Upper lobe of right lung (tissue), 1 donor: Measurements from ENCODE around the gene GEMIN2. TPM values are rescaled to one million over a fixed set of nuclear protein-coding genes. Genes with fewer than 3 reads are reported as not detected.
"Not testable (repeated sequence)": the region's sequence is repeated elsewhere in the genome, so short reads cannot be mapped to it uniquely, and the experiment has no call there.

Experiments used
- ATAC-seq: fragments of 200-7000 bp; cut with Tn5 transposase; one replicate; pipeline ENCODE4 v1.9.1; 2020; ENCODE audit warnings: mild to moderate bottlenecking, moderate library complexity
- DNase-seq: peaks from one replicate; pipeline ENCODE4 v3.0.0-alpha.2; 2020
- H3K27ac ChIP-seq: fragments of 200-600 bp; one replicate; pipeline ENCODE4 v1.8.0; 2022
- H3K27me3 ChIP-seq: fragments of 200-600 bp; one replicate; pipeline ENCODE4 v1.8.0; 2022; ENCODE audit warnings: mild to moderate bottlenecking
- H3K36me3 ChIP-seq: fragments of 200-600 bp; one replicate; pipeline ENCODE4 v1.8.0; 2022
- H3K4me1 ChIP-seq: fragments of 200-600 bp; one replicate; pipeline ENCODE4 v1.8.0; 2022
- H3K4me3 ChIP-seq: fragments of 200-600 bp; one replicate; pipeline ENCODE4 v1.8.0; 2022; ENCODE audit warnings: mild to moderate bottlenecking
- H3K9me3 ChIP-seq: fragments of 200-600 bp; one replicate; pipeline ENCODE4 v1.8.0; 2022
- CTCF ChIP-seq: fragments of 200-600 bp; IDR thresholded peaks from one replicate; pipeline ENCODE4 v1.8.0; 2022; ENCODE audit warnings: antibody characterized with exemption
- intact Hi-C: fragments of 100-400 bp; cut with DNase I; formaldehyde crosslinking; loops from one replicate; pipeline ENCODE4 v1.11.0; 2022
- total RNA-seq: library from RNA; stranded (reverse); fragmentation: NEBNext Ultra II Directional; extraction: Animal tissue kit (Norgen Biotek cat#: 25700); gene quantifications from one replicate; pipeline ENCODE4 v1.2.1, GENCODE V29; 2021
- donor health status: DM: no; HTN: yes; CAD: no; lungs with severe emphysema.

GEMIN2 gene
- total RNA-seq, 1 donor from 2014 or later, result 8.5 TPM

GRCh38 chr14:39099748-39100147, 14.4 kb upstream of the GEMIN2 start:
- Histone ChIP-seq H3K27ac (no peak overlapping the region), H3K4me3 (no peak overlapping the region), H3K4me1 (peaks cover 24% of the 10 kb centered on the region), H3K36me3 (peaks cover 16% of the 10 kb centered on the region), H3K27me3 (no peaks in the 10 kb centered on the region), H3K9me3 (no peaks in the 10 kb centered on the region)
- TF ChIP-seq CTCF, result no peak
- no peak for ATAC-seq
- intact Hi-C loops, result no loop called here
- DNase-seq, result no peak

GRCh38 chr14:39102265-39102968, 11.7 kb upstream of the GEMIN2 start:
- no peaks in the 10 kb centered on the region for H3K36me3 ChIP-seq
- no peaks in the 10 kb centered on the region for H3K27me3 ChIP-seq
- H3K9me3 ChIP-seq, result no peaks in the 10 kb centered on the region
- peak overlapping the region; percentile 94 for H3K4me3 ChIP-seq
- H3K27ac ChIP-seq, result peak overlapping the region; percentile 97
- peaks cover 22% of the 10 kb centered on the region for H3K4me1 ChIP-seq
- ATAC-seq (peak; percentile 53), DNase-seq (no peak)
- intact Hi-C loops, result no loop called here
- TF ChIP-seq CTCF, result no peak

- peak; percentile 99 for ATAC-seq
- peak; percentile 96 for DNase-seq
- peaks cover 25% of the 10 kb centered on the region for H3K4me1 ChIP-seq
- intact Hi-C loops, result no loop called here
- no peaks in the 10 kb centered on the region for H3K9me3 ChIP-seq
- H3K4me3 ChIP-seq, result peak within 1 kb of the TSS; percentile 94
- no peaks in the 10 kb centered on the region for H3K27me3 ChIP-seq
- H3K27ac ChIP-seq, result peak within 1 kb of the TSS; percentile 97
- TF ChIP-seq CTCF, result no peak
- H3K36me3 ChIP-seq, result no peaks in the 10 kb centered on the region
Measured at GRCh38 chr14:39102969-39103957, 10.9 kb upstream of the GEMIN2 start, which contains the start of gene SEC23A. Gene SEC23A, minus strand, starts transcription at chr14:39103235. Its CDS starts 7,117 bp downstream, at chr14:39096118.

DNA sequence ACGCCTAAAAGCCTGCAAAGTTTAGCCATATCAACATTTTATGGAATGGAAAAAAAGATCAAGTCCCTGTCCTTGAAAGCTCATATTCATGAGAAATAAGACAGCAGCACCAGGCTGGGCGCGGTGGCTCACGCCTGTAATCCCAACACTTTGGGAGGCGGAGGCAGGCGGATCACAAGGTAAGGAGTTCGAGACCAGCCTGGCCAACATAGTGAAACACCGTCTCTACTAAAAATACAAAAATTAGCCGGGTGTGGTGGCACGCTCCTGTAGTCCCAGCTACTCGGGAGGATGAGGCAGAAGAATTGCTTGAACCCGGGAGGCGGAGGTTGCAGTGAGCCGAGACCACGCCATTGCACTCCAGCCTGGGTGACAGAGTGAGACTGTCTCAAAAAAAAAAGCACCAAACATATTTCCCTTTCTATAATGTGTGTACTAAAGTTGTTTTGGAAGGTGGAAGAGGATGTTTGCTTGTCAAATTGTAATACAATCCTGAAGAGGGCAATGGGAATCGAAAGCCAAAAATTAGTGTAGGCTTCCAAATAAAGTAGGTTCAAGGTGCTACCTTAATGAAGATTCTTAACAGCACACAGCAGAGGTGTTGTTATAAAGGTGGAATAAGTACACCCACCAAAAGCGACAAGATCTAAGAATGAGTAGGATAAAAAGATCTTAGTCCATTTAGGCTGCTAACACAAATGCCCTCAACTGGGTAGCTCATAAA, 9.9 kb upstream of the GEMIN2 start:
- H3K4me1 ChIP-seq, result peaks cover 25% of the 10 kb centered on the region
- H3K9me3 ChIP-seq, H3K36me3 ChIP-seq, ATAC-seq, intact Hi-C loops, H3K27me3 ChIP-seq, DNase-seq: not testable (repeated sequence)
- peak overlapping the region; percentile 94 for H3K4me3 ChIP-seq
- H3K27ac ChIP-seq, result peak overlapping the region; percentile 97

DNA sequence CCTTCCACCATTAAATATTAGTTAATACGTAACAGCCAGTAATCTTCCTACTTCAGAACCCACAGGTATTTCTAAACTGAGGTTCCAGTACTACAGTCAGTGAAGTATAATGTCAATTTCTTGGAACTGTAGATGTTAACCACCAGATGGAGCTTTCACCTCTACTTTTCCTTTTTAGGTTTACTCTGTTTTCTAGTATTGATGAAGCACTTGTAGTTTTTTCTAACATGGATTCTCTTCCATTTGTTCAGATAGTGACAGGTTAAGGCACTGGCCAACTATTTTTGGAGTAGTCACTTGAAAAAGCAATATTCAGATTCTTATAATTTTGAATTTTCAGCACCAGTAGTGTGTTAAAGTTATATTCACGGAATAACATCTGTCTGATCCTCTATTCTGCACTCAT, 6.5 kb upstream of the GEMIN2 start:
- Histone ChIP-seq H3K4me1 (peaks cover 14% of the 10 kb centered on the region), H3K36me3 (no peaks in the 10 kb centered on the region), H3K4me3 (no peak overlapping the region), H3K27ac (no peak overlapping the region), H3K27me3 (no peaks in the 10 kb centered on the region), H3K9me3 (no peaks in the 10 kb centered on the region)
- ATAC-seq (peak; percentile 29), DNase-seq (no peak)
- TF ChIP-seq CTCF, result peak; percentile 45
- intact Hi-C loops, result no loop called here
